Transverse colon (tissue), 4 donors: ENCODE results near the gene RASGEF1C.

Source experiments
- CTCF ChIP-seq, 5 experiments: fragments of 200-600 bp in 3 of 5; fragments of 450-650 bp in 2 of 5; sonication (generic) in 3 of 5; IDR thresholded peaks; 1 replicate in 2 of 5; 2 replicates in 3 of 5; pipeline ENCODE4 v1.5.1; 2016 to 2017; ENCODE audit warnings: antibody characterized with exemption in 5 of 5, inconsistent platforms in 3 of 5, mild to moderate bottlenecking in 2 of 5, moderate library complexity in 1 of 5
- EP300 ChIP-seq: sonication (generic); formaldehyde crosslinking; IDR thresholded peaks from one replicate; pipeline ENCODE4 v1.6.1; 2017; ENCODE audit warnings: antibody characterized with exemption, low read depth
- POLR2A ChIP-seq: fragments of 450-650 bp; IDR thresholded peaks from one replicate; pipeline ENCODE4 v1.6.1; 2016; ENCODE audit warnings: antibody characterized with exemption, mild to moderate bottlenecking, moderate library complexity
- POLR2AphosphoS5 ChIP-seq, 3 donors: sonication (generic); formaldehyde crosslinking; IDR thresholded peaks; one replicate each; pipeline ENCODE4 v1.6.1; 2016; ENCODE audit warnings: antibody characterized with exemption in 3 of 3

DNA sequence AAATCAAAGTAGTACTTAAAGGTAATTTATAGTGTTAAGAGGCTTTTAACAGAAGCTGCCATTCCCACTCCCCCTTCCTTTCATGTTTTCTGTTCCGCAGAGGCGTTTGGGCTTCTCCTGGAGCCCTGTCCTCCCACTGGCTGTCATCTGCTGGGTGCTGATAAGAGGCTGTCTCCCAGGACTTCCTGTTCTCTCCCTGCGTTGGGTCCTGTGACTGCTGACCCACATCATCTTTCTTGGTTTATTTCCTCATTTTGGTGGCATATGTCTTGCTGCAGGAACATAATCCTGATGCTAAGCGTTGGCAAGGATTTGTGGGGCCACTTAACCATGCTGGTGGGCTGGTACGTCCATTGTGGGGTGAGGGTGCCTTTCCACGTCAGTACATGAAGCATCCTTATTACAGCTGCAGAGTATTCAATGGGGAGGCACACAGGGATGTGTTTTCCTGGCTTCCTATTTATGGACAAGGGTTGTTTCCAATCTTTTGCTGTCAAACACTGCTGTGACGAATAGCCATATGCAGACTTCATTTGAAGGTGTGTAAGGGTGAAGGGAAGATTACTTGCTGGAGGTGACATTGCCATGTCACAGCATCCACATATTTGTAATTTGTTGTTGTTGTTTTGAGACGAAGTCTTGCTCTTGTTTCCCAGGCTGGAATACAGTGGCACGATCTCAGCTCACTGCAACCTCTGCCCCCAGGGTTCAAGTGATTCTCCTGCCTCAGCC lies 115.2 kb downstream of the RASGEF1C start:
- TF ChIP-seq CTCF (IDR thresholded peaks at IDR 0.05) (no peak), POLR2AphosphoS5 (IDR thresholded peaks at IDR 0.05) (no peak), EP300 (no peak), POLR2A (no peak)
